ENCODE data around the gene AMIGO1.

AMIGO1 gene

DNA sequence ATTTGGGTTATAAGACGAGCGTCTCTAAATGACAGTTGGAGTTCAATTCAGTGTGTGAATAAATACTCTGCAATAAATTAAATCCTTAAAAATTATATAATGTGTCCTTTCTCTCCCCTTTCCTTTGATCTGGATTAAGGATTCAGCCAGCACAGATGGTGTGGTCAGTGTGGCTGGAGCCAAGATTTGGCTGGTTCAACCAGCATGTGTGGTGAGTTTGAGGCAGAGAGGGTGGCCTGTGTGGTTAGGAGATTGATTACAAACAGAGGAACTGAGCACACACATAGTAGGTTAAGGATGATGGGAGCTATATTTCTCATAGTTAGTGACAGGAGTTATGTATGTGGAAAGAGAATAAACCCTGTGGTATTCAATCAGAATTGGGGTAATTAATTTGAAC lies 14.2 kb upstream of the AMIGO1 start:
- TF ChIP-seq, protein P1, sequence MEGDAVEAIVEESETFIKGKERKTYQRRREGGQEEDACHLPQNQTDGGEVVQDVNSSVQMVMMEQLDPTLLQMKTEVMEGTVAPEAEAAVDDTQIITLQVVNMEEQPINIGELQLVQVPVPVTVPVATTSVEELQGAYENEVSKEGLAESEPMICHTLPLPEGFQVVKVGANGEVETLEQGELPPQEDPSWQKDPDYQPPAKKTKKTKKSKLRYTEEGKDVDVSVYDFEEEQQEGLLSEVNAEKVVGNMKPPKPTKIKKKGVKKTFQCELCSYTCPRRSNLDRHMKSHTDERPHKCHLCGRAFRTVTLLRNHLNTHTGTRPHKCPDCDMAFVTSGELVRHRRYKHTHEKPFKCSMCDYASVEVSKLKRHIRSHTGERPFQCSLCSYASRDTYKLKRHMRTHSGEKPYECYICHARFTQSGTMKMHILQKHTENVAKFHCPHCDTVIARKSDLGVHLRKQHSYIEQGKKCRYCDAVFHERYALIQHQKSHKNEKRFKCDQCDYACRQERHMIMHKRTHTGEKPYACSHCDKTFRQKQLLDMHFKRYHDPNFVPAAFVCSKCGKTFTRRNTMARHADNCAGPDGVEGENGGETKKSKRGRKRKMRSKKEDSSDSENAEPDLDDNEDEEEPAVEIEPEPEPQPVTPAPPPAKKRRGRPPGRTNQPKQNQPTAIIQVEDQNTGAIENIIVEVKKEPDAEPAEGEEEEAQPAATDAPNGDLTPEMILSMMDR (IDR thresholded peaks at IDR 0.05) = no peak
- Histone ChIP-seq H3K4me3 (ENCODE audit: low read depth, low read length) (no peak overlapping the region), H3K27me3 (ENCODE audit: control insufficient read depth, insufficient read depth, low read length) (no peaks in the 10 kb centered on the region)

DNA sequence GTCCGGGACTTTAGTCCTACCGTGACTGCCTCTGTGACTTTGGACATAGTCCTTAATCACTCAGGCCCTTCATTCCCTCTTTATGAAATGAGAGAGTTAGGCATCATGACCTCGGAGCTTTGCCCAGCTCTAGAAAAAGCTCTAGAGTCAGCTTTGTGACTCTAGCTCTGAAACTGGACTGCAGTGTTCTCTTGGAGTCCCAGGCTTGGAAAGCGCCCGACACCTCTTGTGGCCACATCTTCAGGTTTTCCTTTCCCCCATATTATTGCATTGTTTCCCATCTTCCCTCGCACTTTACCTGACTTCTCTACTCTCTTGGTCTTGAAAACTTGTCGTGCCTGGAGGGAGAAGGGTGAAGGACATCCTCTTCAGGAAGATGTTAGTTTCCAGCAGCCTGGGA lies 12.5 kb upstream of the AMIGO1 start:
- H3K4me1 ChIP-seq = no peaks in the 10 kb centered on the region
- H2AFZ ChIP-seq = no peak overlapping the region
- H3K4me2 ChIP-seq (ENCODE audit: low read length) = no peak overlapping the region
- TF ChIP-seq, protein P1 (IDR thresholded peaks at IDR 0.05) = no peak
- H3K4me3 ChIP-seq (ENCODE audit: low read depth, low read length) = no peak overlapping the region
- no peak overlapping the region for H3K27ac ChIP-seq
- no peaks in the 10 kb centered on the region for H3K9me3 ChIP-seq (ENCODE audit: control insufficient read depth, low read length)
- no peaks in the 10 kb centered on the region for H3K36me3 ChIP-seq (ENCODE audit: control insufficient read depth, insufficient read depth, low read length)
- H3K79me2 ChIP-seq = no peaks in the 10 kb centered on the region
- no peaks in the 10 kb centered on the region for H3K27me3 ChIP-seq (ENCODE audit: control insufficient read depth, insufficient read depth, low read length)
- H3K9ac ChIP-seq = no peak overlapping the region

More for the DNA sequence above, 14.2 kb upstream of the AMIGO1 start:
- Histone ChIP-seq H2AFZ (no peak overlapping the region), H3K79me2 (no peaks in the 10 kb centered on the region), H3K4me2 (ENCODE audit: low read length) (no peak overlapping the region), H3K4me1 (no peaks in the 10 kb centered on the region), H3K27ac (no peak overlapping the region), H3K36me3 (ENCODE audit: control insufficient read depth, insufficient read depth, low read length) (no peaks in the 10 kb centered on the region), H3K9me3 (ENCODE audit: control insufficient read depth, low read length) (no peaks in the 10 kb centered on the region), H3K9ac (no peak overlapping the region)

DNA sequence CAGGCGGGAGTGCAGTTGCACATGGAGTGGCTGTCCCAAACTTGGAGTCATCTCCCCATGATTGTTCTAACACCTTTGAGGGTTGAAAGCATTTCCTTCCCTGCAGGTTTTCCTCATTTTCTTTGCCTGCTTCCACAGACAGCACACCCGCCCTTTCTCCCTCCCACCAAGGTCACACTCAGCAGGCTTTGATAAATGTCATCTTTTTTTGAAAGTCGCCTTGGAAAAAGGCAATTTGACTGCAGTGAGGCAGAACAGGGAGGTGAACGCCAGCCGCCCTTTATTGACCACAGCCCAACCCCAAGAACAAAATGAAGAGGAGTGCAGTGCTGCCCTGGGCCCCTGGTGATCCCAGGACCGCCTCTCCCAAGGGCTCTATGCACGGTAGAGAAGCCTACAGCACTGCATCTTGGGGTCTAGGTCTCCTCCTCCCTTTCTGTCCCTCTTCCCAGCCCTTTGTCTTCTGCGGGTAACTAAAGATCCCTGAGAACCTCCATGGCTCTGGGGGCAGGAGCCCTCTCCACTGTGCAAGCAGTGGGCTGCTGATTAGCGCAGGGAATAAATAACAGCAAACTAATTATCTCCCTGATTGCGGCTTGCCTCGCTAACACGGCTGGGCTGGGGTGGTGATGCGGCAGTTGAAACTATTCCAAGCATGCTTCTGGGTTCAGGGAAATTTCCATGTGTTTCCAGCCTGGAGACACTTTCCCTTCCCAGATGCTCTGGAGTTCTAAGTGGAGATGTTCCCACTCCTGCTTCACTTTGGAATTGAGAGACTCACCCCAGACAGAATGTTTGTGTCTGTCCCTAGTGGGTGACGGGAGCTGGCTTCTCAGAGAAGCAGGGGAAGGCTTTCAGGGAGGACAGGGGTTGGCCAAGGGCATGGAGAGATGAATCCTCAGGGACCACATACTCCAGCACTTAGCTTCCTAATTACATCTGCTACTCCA lies 11.8 kb upstream of the AMIGO1 start:
- Histone ChIP-seq H3K27me3 (ENCODE audit: control insufficient read depth, insufficient read depth, low read length) (no peaks in the 10 kb centered on the region), H3K4me1 (no peaks in the 10 kb centered on the region), H3K36me3 (ENCODE audit: control insufficient read depth, insufficient read depth, low read length) (no peaks in the 10 kb centered on the region), H3K4me3 (ENCODE audit: low read depth, low read length) (no peak overlapping the region), H3K79me2 (no peaks in the 10 kb centered on the region), H3K9me3 (ENCODE audit: control insufficient read depth, low read length) (no peaks in the 10 kb centered on the region), H3K27ac (no peak overlapping the region), H3K4me2 (ENCODE audit: low read length) (no peak overlapping the region), H2AFZ (no peak overlapping the region), H3K9ac (no peak overlapping the region)
- TF ChIP-seq, protein P1 (IDR thresholded peaks at IDR 0.05) = no peak

DNA sequence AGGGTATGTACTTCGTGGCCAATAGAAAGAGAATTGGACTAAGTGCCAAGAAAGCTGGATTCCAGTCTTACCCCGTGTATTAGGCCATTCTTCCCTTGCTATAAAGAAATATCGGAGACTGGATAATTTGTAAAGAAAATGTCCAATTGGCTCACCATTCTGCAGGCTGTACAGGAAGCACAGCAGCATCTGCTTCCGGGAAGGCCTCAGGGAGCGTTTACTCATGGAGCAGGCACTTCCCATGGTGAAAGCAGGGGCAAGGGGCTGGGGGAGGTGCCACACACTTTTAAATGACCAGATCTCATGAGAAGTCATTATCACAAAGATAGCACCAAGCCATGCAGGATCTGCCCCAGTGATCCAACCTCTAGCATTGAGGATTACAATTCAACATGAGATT lies 7.8 kb upstream of the AMIGO1 start:
- Histone ChIP-seq H3K4me1 (no peaks in the 10 kb centered on the region), H3K27ac (no peak overlapping the region), H3K9me3 (ENCODE audit: control insufficient read depth, low read length) (no peaks in the 10 kb centered on the region), H3K79me2 (no peaks in the 10 kb centered on the region), H3K9ac (no peak overlapping the region), H3K4me3 (ENCODE audit: low read depth, low read length) (no peak overlapping the region), H3K36me3 (ENCODE audit: control insufficient read depth, insufficient read depth, low read length) (no peaks in the 10 kb centered on the region), H3K27me3 (ENCODE audit: control insufficient read depth, insufficient read depth, low read length) (no peaks in the 10 kb centered on the region), H3K4me2 (ENCODE audit: low read length) (no peak overlapping the region), H2AFZ (no peak overlapping the region)
- TF ChIP-seq, protein P1 (IDR thresholded peaks at IDR 0.05) = no peak

DNA sequence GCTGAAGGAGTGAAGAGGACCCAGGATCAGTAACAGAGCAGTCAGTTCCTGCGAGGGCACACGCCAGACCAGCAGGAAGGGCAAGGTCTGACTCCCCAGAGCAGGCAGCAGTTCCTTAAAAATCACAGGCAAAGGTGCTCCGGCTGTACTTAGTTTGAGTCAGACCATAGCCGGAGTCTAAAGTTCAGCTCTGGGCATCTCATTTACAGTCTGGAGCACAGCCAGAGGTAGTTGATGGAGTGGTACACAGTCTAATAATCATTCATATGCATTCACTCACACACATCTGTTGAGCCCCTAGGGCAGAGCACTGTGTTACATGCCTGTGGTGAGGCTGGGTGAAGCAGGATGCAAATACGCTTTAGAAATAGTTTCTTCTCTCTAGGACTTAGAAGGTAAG lies 7.3 kb upstream of the AMIGO1 start:
- no peaks in the 10 kb centered on the region for H3K36me3 ChIP-seq (ENCODE audit: control insufficient read depth, insufficient read depth, low read length)
- no peaks in the 10 kb centered on the region for H3K9me3 ChIP-seq (ENCODE audit: control insufficient read depth, low read length)
- H3K4me2 ChIP-seq (ENCODE audit: low read length) = no peak overlapping the region
- no peak overlapping the region for H3K27ac ChIP-seq
- H3K79me2 ChIP-seq = no peaks in the 10 kb centered on the region
- no peaks in the 10 kb centered on the region for H3K27me3 ChIP-seq (ENCODE audit: control insufficient read depth, insufficient read depth, low read length)
- no peak overlapping the region for H2AFZ ChIP-seq
- no peak overlapping the region for H3K4me3 ChIP-seq (ENCODE audit: low read depth, low read length)
- TF ChIP-seq, protein P1 (IDR thresholded peaks at IDR 0.05) = no peak
- H3K9ac ChIP-seq = no peak overlapping the region
- H3K4me1 ChIP-seq = no peaks in the 10 kb centered on the region

Measured in parathyroid adenoma (tissue), 2 donors.